H54 (cell line): ENCODE measurements around the gene KRT10.

Experiments used
- DNase-seq: peaks from one replicate; pipeline ENCODE4 v3.0.0; 2011; ENCODE audit warnings: low spot score, mixed read lengths; ENCODE audit not compliant: insufficient read length
- FAIRE-seq: peaks from 3 replicates; lab custom pipeline; 2011; peaks lifted over from hg19 to GRCh38; lab: Jason Lieb, UNC
- POLR2A ChIP-seq: IDR thresholded peaks from 2 replicates; pipeline ENCODE4 v1.6.1; 2011; ENCODE audit warnings: low read depth, mild to moderate bottlenecking, low read length

KRT10 gene

GRCh38 chr17:40848583-40849235, 26.3 kb upstream of the KRT10 start:
- DNase-seq = no peak
- no peak for FAIRE-seq
- no peak for TF ChIP-seq POLR2A

GRCh38 chr17:40846515-40847144, 24.2 kb upstream of the KRT10 start:
- FAIRE-seq (no peak), DNase-seq (no peak)
- no peak for TF ChIP-seq POLR2A

- no peak for TF ChIP-seq POLR2A
- FAIRE-seq = no peak
- no peak for DNase-seq
These were observed 22.3 kb upstream of the KRT10 start for GRCh38 chr17:40844671-40845107.

- DNase-seq (no peak), FAIRE-seq (no peak)
- no peak for TF ChIP-seq POLR2A
These were observed 20.8 kb upstream of the KRT10 start for GRCh38 chr17:40843242-40843641.

- FAIRE-seq = no peak
- TF ChIP-seq POLR2A = no peak
- no peak for DNase-seq
These were observed 18.8 kb upstream of the KRT10 start for GRCh38 chr17:40841246-40841645.

- no peak for TF ChIP-seq POLR2A
- FAIRE-seq = no peak
- no peak for DNase-seq
These were observed 16.8 kb upstream of the KRT10 start for GRCh38 chr17:40839194-40839593.

- no peak for TF ChIP-seq POLR2A
- DNase-seq (no peak), FAIRE-seq (no peak)
These were observed 13.6 kb upstream of the KRT10 start for GRCh38 chr17:40836020-40836419.

GRCh38 chr17:40833882-40834281, 11.5 kb upstream of the KRT10 start:
- no peak for TF ChIP-seq POLR2A
- no peak for FAIRE-seq
- DNase-seq = no peak

- FAIRE-seq (no peak), DNase-seq (no peak)
- TF ChIP-seq POLR2A = no peak
These were observed 10.4 kb upstream of the KRT10 start for GRCh38 chr17:40832840-40833239.

GRCh38 chr17:40830085-40830776, 7.8 kb upstream of the KRT10 start:
- DNase-seq = no peak
- TF ChIP-seq POLR2A = no peak
- no peak for FAIRE-seq

GRCh38 chr17:40828454-40829044, 6.1 kb upstream of the KRT10 start:
- TF ChIP-seq POLR2A = no peak
- FAIRE-seq (no peak), DNase-seq (no peak)

GRCh38 chr17:40827746-40828453, 5.5 kb upstream of the KRT10 start:
- TF ChIP-seq POLR2A = no peak
- FAIRE-seq (no peak), DNase-seq (no peak)

- FAIRE-seq (no peak), DNase-seq (no peak)
- no peak for TF ChIP-seq POLR2A
These were observed 3.2 kb upstream of the KRT10 start for GRCh38 chr17:40825599-40825998.
